ENCODE measurements around the gene CYLC2.

CYLC2 gene

GRCh38 chr9:102966999-102967398 lies 28.1 kb upstream of the CYLC2 start (continued):
- TF ChIP-seq ZNF292 (tag by site-specific recombination; IDR thresholded peaks at IDR 0.05; ENCODE audit: borderline replicate concordance, low read depth) (no peak), ZNF645 (tag by site-specific recombination; IDR thresholded peaks at IDR 0.05) (no peak), ZNF19 (tag by site-specific recombination; IDR thresholded peaks at IDR 0.05; ENCODE audit: low read depth) (no peak), GLI2 (tag by site-specific recombination; IDR thresholded peaks at IDR 0.05; ENCODE audit: borderline replicate concordance, low read depth) (no peak)

- no peaks in the 10 kb centered on the region for H3K9me3 ChIP-seq (ENCODE audit: control insufficient read depth, insufficient read depth, low read depth, low read length)
- CTCF ChIA-PET, result no interaction called here
- H3K27ac ChIP-seq (ENCODE audit: extremely low read depth, low read depth, low read length), result no peak overlapping the region
- H3K36me3 ChIP-seq (ENCODE audit: control insufficient read depth in 2 of 2, insufficient read depth in 1 of 2, low read length in 2 of 2), result no peaks in the 10 kb centered on the region
- no peaks in the 10 kb centered on the region for H3K4me1 ChIP-seq (ENCODE audit: control insufficient read depth, insufficient read depth, low read length)
- TF ChIP-seq ZBTB11 (tag by site-specific recombination; conservative IDR thresholded peaks at IDR 0.05; ENCODE audit: low read depth), result no peak
- TF ChIP-seq ELK4 (IDR thresholded peaks at IDR 0.05; ENCODE audit: borderline replicate concordance, low read depth, low read length), result no peak
- TF ChIP-seq ZNF518A (tag by site-specific recombination; conservative IDR thresholded peaks at IDR 0.05; ENCODE audit: low read depth), result no peak
- no peak for TF ChIP-seq ZNF707 (tag by site-specific recombination; IDR thresholded peaks at IDR 0.05)
- no peak for TF ChIP-seq ZNF558 (tag by site-specific recombination; IDR thresholded peaks at IDR 0.05)
- no peak for TF ChIP-seq TRIM28 (IDR thresholded peaks at IDR 0.05; ENCODE audit: borderline replicate concordance, low read length)
- TF ChIP-seq ZNF292 (tag by site-specific recombination; IDR thresholded peaks at IDR 0.05; ENCODE audit: borderline replicate concordance, low read depth), result no peak
- POLR2A ChIA-PET, result no interaction called here
- no peak overlapping the region for H3K4me3 ChIP-seq (ENCODE audit: low read depth, low read length)
Observed at GRCh38 chr9:102967979-102968378, 27.2 kb upstream of the CYLC2 start.

- H3K4me1 ChIP-seq (ENCODE audit: control insufficient read depth, insufficient read depth, low read length), result no peaks in the 10 kb centered on the region
- POLR2A ChIA-PET, result no interaction called here
- CTCF ChIA-PET, result no interaction called here
- no peaks in the 10 kb centered on the region for H3K36me3 ChIP-seq (ENCODE audit: control insufficient read depth in 2 of 2, insufficient read depth in 1 of 2, low read length in 2 of 2)
- H3K9me3 ChIP-seq (ENCODE audit: control insufficient read depth, insufficient read depth, low read depth, low read length), result no peaks in the 10 kb centered on the region
- H3K4me3 ChIP-seq (ENCODE audit: low read depth, low read length), result no peak overlapping the region
- no peak overlapping the region for H3K27ac ChIP-seq (ENCODE audit: extremely low read depth, low read depth, low read length)
- TF ChIP-seq PATZ1 (tag by site-specific recombination; IDR thresholded peaks at IDR 0.05), result no peak
- TF ChIP-seq ZNF645 (tag by site-specific recombination; IDR thresholded peaks at IDR 0.05), result no peak
- no peak for TF ChIP-seq ZNF658 (tag by site-specific recombination; IDR thresholded peaks at IDR 0.05)
- TF ChIP-seq PRDM10 (tag by site-specific recombination; IDR thresholded peaks at IDR 0.05), result no peak
- TF ChIP-seq REPIN1 (tag by site-specific recombination; IDR thresholded peaks at IDR 0.05; ENCODE audit: low read depth), result no peak
Observed at GRCh38 chr9:102972780-102973179, 22.4 kb upstream of the CYLC2 start.

Measured in HEK293 (cell line).